ENCODE results near the gene XPO6.

Gene XPO6

GRCh38 chr16:28200661-28201060 is 11.1 kb downstream of the XPO6 start:
- H3K9me3 ChIP-seq (ENCODE audit: control insufficient read depth, insufficient read depth, low read depth, low read length), result no peaks in the 10 kb centered on the region
- H3K4me3 ChIP-seq (ENCODE audit: low read depth, low read length), result no peak overlapping the region
- TF ChIP-seq KLF10 (tag by site-specific recombination; IDR thresholded peaks at IDR 0.05) (no peak), ZNF324 (tag by site-specific recombination; IDR thresholded peaks at IDR 0.05) (no peak), ZNF768 (tag by site-specific recombination; IDR thresholded peaks at IDR 0.05) (no peak), ZFHX2 (tag by site-specific recombination; conservative IDR thresholded peaks at IDR 0.05) (peak; percentile 17), ZNF514 (tag by site-specific recombination; IDR thresholded peaks at IDR 0.05) (no peak), ZNF341 (tag by site-specific recombination; IDR thresholded peaks at IDR 0.05; ENCODE audit: low read depth) (no peak), GFI1B (tag by site-specific recombination; IDR thresholded peaks at IDR 0.05) (no peak), ZFP69B (tag by site-specific recombination; IDR thresholded peaks at IDR 0.05) (no peak), GLI2 (tag by site-specific recombination; IDR thresholded peaks at IDR 0.05; ENCODE audit: borderline replicate concordance, low read depth) (no peak)
- ChIA-PET CTCF (no interaction called here), POLR2A (no interaction called here)
- no peak overlapping the region for H3K27ac ChIP-seq (ENCODE audit: extremely low read depth, low read depth, low read length)
- H3K36me3 ChIP-seq (ENCODE audit: control insufficient read depth in 2 of 2, insufficient read depth in 1 of 2, low read length in 2 of 2), result peaks cover 18 to 65% of the 10 kb centered on the region in 2 experiments
- H3K4me1 ChIP-seq (ENCODE audit: control insufficient read depth, insufficient read depth, low read length), result peaks cover 3% of the 10 kb centered on the region; the same call in 1 of the 2 replicates

- Histone ChIP-seq H3K4me3 (ENCODE audit: low read depth, low read length) (no peak overlapping the region), H3K9me3 (ENCODE audit: control insufficient read depth, insufficient read depth, low read depth, low read length) (no peaks in the 10 kb centered on the region), H3K4me1 (ENCODE audit: control insufficient read depth, insufficient read depth, low read length) (peaks cover 9% of the 10 kb centered on the region; the same call in 1 of the 2 replicates), H3K36me3 (ENCODE audit: control insufficient read depth in 2 of 2, insufficient read depth in 1 of 2, low read length in 2 of 2) (peaks cover 0 to 46% of the 10 kb centered on the region in 2 experiments; a peak in 2 of 3 replicates), H3K27ac (ENCODE audit: extremely low read depth, low read depth, low read length) (no peak overlapping the region)
- no peak for TF ChIP-seq ZNF548 (tag by site-specific recombination; IDR thresholded peaks at IDR 0.05)
- TF ChIP-seq PRDM10 (tag by site-specific recombination; IDR thresholded peaks at IDR 0.05), result peak; percentile 66
- no peak for TF ChIP-seq ZNF704 (tag by site-specific recombination; IDR thresholded peaks at IDR 0.05)
- ChIA-PET POLR2A (no interaction called here), CTCF (interaction anchor here (0.6 to 0.7 kb wide), 2 partner anchors 83 to 822 kb away, joined by 3 to 4 read pairs; no protein-coding TSS in a partner anchor)
Measured at GRCh38 chr16:28196387-28196987, 15.3 kb downstream of the XPO6 start.

- CTCF ChIA-PET, result no interaction called here
- peaks cover 8% of the 10 kb centered on the region; the same call in 1 of the 2 replicates for H3K4me1 ChIP-seq (ENCODE audit: control insufficient read depth, insufficient read depth, low read length)
- POLR2A ChIA-PET, result no interaction called here
- no peak overlapping the region for H3K27ac ChIP-seq (ENCODE audit: extremely low read depth, low read depth, low read length)
- peaks cover 0 to 40% of the 10 kb centered on the region in 2 experiments; a peak in 2 of 3 replicates for H3K36me3 ChIP-seq (ENCODE audit: control insufficient read depth in 2 of 2, insufficient read depth in 1 of 2, low read length in 2 of 2)
- TF ChIP-seq PRDM1 (tag by site-specific recombination; IDR thresholded peaks at IDR 0.05) (peak; percentile 95), ZNF785 (tag by site-specific recombination; IDR thresholded peaks at IDR 0.05) (no peak), GFI1B (tag by site-specific recombination; IDR thresholded peaks at IDR 0.05) (no peak), EGR2 (tag by site-specific recombination; IDR thresholded peaks at IDR 0.05; ENCODE audit: low read depth) (no peak), ZNF138 (tag by site-specific recombination; IDR thresholded peaks at IDR 0.05; ENCODE audit: borderline replicate concordance) (no peak), ZNF391 (tag by site-specific recombination; IDR thresholded peaks at IDR 0.05; ENCODE audit: borderline replicate concordance, low read depth) (no peak)
- no peak overlapping the region for H3K4me3 ChIP-seq (ENCODE audit: low read depth, low read length)
- H3K9me3 ChIP-seq (ENCODE audit: control insufficient read depth, insufficient read depth, low read depth, low read length), result no peaks in the 10 kb centered on the region
Measured at GRCh38 chr16:28195859-28196258, 15.9 kb downstream of the XPO6 start.

All from HEK293 (cell line).